Liver (tissue), 9 donors: ENCODE results near the gene SEH1L. TPM values are rescaled to one million over a fixed set of nuclear protein-coding genes. Genes with fewer than 3 reads are reported as not detected.

Experiments used
- DNase-seq: peaks from one replicate; pipeline ENCODE4 v3.0.0-alpha.2; 2017; ENCODE audit warnings: low spot score
- H3K27ac ChIP-seq, 2 donors: one replicate each; pipeline ENCODE4 v1.7.0; 2013; ENCODE audit warnings: inconsistent platforms in 2 of 2, low read length in 2 of 2, control low read depth in 1 of 2, low read depth in 1 of 2, mild to moderate bottlenecking in 1 of 2
- H3K27me3 ChIP-seq, 4 donors: one replicate each; pipeline versions ENCODE4 v1.6.1 to v1.7.0; 2013; ENCODE audit warnings: low read length in 3 of 4, inconsistent platforms in 1 of 4, mild to moderate bottlenecking in 1 of 4, moderate library complexity in 1 of 4; ENCODE audit not compliant: control insufficient read depth in 4 of 4, insufficient read depth in 4 of 4
- H3K36me3 ChIP-seq, 4 donors: one replicate each; pipeline versions ENCODE4 v1.6.1 to v1.7.0; 2013; ENCODE audit warnings: low read length in 3 of 4, mild to moderate bottlenecking in 3 of 4, low read depth in 1 of 4, moderate library complexity in 1 of 4; ENCODE audit not compliant: control insufficient read depth in 4 of 4, insufficient read depth in 3 of 4
- H3K4me1 ChIP-seq, 4 donors: one replicate each; pipeline versions ENCODE4 v1.6.1 to v1.7.0; 2013; ENCODE audit warnings: low read length in 3 of 4, mild to moderate bottlenecking in 3 of 4, moderate library complexity in 1 of 4; ENCODE audit not compliant: control insufficient read depth in 4 of 4, insufficient read depth in 4 of 4
- H3K4me3 ChIP-seq, 3 donors: one replicate each; pipeline versions ENCODE4 v1.6.1 to v1.7.0; 2013; ENCODE audit warnings: low read length in 3 of 3, control low read depth in 1 of 3, low read depth in 1 of 3, mild to moderate bottlenecking in 1 of 3
- H3K9ac ChIP-seq, 2 donors: one replicate each; pipeline ENCODE4 v1.7.0; 2013; ENCODE audit warnings: low read length in 2 of 2, mild to moderate bottlenecking in 2 of 2, moderate library complexity in 2 of 2, control low read depth in 1 of 2, low read depth in 1 of 2
- H3K9me3 ChIP-seq, 4 donors: one replicate each; pipeline versions ENCODE4 v1.6.1 to v1.7.0; 2013; ENCODE audit warnings: low read length in 3 of 4; ENCODE audit not compliant: control insufficient read depth in 4 of 4
- EGR1 ChIP-seq, 2 donors: IDR thresholded peaks; 2 replicates each; pipeline ENCODE4 v1.6.1; 2016 to 2018; ENCODE audit warnings: antibody characterized with exemption in 2 of 2, low read depth in 2 of 2
- FOXA1 ChIP-seq: IDR thresholded peaks from 2 replicates; pipeline ENCODE4 v1.6.1; 2016; ENCODE audit warnings: antibody characterized with exemption
- FOXA2 ChIP-seq: IDR thresholded peaks from 2 replicates; pipeline ENCODE4 v1.6.1; 2016; ENCODE audit warnings: antibody characterized with exemption
- GABPA ChIP-seq, 2 donors: IDR thresholded peaks in 1 of 2; conservative IDR thresholded peaks in 1 of 2; 2 replicates each; pipeline ENCODE4 v1.6.1; 2016; ENCODE audit warnings: antibody characterized with exemption in 2 of 2, mild to moderate bottlenecking in 1 of 2, moderate library complexity in 1 of 2
- HNF4A ChIP-seq, 2 donors: conservative IDR thresholded peaks; 2 replicates each; pipeline ENCODE4 v1.6.1; 2016; ENCODE audit warnings: antibody characterized with exemption in 2 of 2, mild to moderate bottlenecking in 2 of 2
- HNF4G ChIP-seq: IDR thresholded peaks from 2 replicates; pipeline ENCODE4 v1.6.1; 2016; ENCODE audit warnings: antibody characterized with exemption
- JUND ChIP-seq, 2 donors: IDR thresholded peaks; 2 replicates each; pipeline ENCODE4 v1.6.1; 2016; ENCODE audit warnings: antibody characterized with exemption in 2 of 2
- RAD21 ChIP-seq, 2 donors: IDR thresholded peaks; 2 replicates each; pipeline ENCODE4 v1.6.1; 2016; ENCODE audit warnings: antibody characterized with exemption in 2 of 2, mild to moderate bottlenecking in 2 of 2
- RXRA ChIP-seq, 2 donors: IDR thresholded peaks; 2 replicates each; pipeline ENCODE4 v1.6.1; 2017 to 2018; ENCODE audit warnings: antibody characterized with exemption in 2 of 2, mild to moderate bottlenecking in 1 of 2
- TAF1 ChIP-seq: conservative IDR thresholded peaks from 2 replicates; pipeline ENCODE4 v1.6.1; 2016; ENCODE audit warnings: antibody characterized with exemption, mild to moderate bottlenecking
- YY1 ChIP-seq: IDR thresholded peaks from 2 replicates; pipeline ENCODE4 v1.6.1; 2016; ENCODE audit warnings: antibody characterized with exemption, mild to moderate bottlenecking
- WGBS: extraction: QIAGEN DNeasy Blood & Tissue Kit; methylation state at CpG from one replicate; pipeline ENCODE4 v1.1.7; 2013; 5-methylcytosine and 5-hydroxymethylcytosine counted together
- polyA plus RNA-seq, 2 donors: library from polyadenylated mRNA; stranded (reverse) in 1 of 2; unstranded in 1 of 2; fragments of 200-250 nt in 1 of 2; fragments of >200 nt in 1 of 2; fragmentation: Nextera tagmentation in 1 of 2; extraction: Ambion mirVana in 1 of 2; gene quantifications; one replicate each; pipeline versions ENCODE4 v1.2.1 to v1.2.3, GENCODE V29; 2013 to 2015
- total RNA-seq, 2 donors: library from RNA; depleted of rRNA; stranded (reverse); fragments of >200 nt; gene quantifications; one replicate each; pipeline ENCODE4 v1.2.3, GENCODE V29; 2014
- TF ChIP-seq, protein P1 (sequence below): IDR thresholded peaks from 2 replicates; pipeline ENCODE4 v1.6.1; 2016; ENCODE audit warnings: antibody characterized with exemption
- TF ChIP-seq, protein P2 (sequence below): fragments of 150-350 bp; IDR thresholded peaks from 2 replicates; pipeline ENCODE4 v1.5.1; 2017; ENCODE audit warnings: improper control_type of control experiment, low read depth, low read length; ENCODE audit not compliant: missing input control
- TF ChIP-seq, protein P3 (sequence below): IDR thresholded peaks from 2 replicates; pipeline ENCODE4 v1.6.1; 2016; ENCODE audit warnings: antibody characterized with exemption
- TF ChIP-seq, protein P4 (sequence below): IDR thresholded peaks from 2 replicates; pipeline ENCODE4 v1.6.1; 2016; ENCODE audit warnings: antibody characterized with exemption
- TF ChIP-seq, protein P5 (sequence below): IDR thresholded peaks from 2 replicates; pipeline ENCODE4 v1.6.1; 2016; ENCODE audit warnings: antibody characterized with exemption, mild to moderate bottlenecking
- donor health status: healthy.
- donor health status: healthy.
- donor health status: healthy.
- donor health status: healthy.
- donor health status: healthy.

SEH1L gene
- total and polyA plus RNA-seq, 4 donors: 12.2 to 28.5 (median 16.8) TPM

DNA sequence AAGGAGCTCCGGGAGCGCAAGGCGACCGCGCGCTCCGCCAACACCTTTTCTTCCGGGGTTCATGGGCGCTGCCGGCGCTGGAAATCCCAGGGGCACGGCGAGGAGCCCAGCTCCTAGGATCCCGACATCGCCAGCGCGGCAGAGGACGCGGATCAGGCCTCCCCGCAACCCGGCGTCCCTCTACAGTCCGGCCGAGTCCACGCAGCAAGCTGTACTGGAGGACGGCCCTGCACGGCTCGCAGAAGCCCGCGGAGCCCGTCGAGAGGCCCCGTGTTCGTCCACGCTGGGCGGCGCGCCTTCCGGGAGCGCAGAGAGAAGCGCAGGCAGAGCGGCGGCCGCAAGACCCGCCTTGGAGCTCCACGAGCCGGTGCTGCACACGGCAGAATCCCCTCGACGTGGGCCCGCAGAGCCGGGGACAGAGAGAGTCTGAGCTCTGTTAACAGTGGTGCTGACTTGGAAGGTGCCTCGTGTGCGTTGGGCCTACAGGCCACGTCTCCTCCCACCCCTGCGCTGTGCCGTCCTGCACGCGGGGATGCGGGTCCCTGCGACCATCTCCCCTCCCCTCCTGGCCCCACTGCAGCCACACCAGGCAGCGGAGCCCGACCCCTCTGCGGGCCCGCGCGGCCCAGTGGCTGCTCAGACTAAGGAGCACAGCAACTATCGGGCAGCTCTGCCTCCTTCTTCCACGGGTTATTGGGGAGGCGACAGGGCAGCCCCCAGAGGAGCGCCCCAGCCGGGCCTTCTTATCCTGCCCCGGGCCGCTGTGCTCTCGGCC lies 35.7 kb upstream of the SEH1L start:
- TF ChIP-seq TAF1: no peak
- no peak for TF ChIP-seq FOXA2
- TF ChIP-seq, protein P1, sequence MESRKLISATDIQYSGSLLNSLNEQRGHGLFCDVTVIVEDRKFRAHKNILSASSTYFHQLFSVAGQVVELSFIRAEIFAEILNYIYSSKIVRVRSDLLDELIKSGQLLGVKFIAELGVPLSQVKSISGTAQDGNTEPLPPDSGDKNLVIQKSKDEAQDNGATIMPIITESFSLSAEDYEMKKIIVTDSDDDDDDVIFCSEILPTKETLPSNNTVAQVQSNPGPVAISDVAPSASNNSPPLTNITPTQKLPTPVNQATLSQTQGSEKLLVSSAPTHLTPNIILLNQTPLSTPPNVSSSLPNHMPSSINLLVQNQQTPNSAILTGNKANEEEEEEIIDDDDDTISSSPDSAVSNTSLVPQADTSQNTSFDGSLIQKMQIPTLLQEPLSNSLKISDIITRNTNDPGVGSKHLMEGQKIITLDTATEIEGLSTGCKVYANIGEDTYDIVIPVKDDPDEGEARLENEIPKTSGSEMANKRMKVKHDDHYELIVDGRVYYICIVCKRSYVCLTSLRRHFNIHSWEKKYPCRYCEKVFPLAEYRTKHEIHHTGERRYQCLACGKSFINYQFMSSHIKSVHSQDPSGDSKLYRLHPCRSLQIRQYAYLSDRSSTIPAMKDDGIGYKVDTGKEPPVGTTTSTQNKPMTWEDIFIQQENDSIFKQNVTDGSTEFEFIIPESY: no peak
- TF ChIP-seq JUND (IDR thresholded peaks at IDR 0.05): no peak
- TF ChIP-seq GABPA (IDR thresholded peaks at IDR 0.05 in 1 of 2, conservative IDR thresholded peaks at IDR 0.05 in 1 of 2): no peak
- TF ChIP-seq, protein P2, sequence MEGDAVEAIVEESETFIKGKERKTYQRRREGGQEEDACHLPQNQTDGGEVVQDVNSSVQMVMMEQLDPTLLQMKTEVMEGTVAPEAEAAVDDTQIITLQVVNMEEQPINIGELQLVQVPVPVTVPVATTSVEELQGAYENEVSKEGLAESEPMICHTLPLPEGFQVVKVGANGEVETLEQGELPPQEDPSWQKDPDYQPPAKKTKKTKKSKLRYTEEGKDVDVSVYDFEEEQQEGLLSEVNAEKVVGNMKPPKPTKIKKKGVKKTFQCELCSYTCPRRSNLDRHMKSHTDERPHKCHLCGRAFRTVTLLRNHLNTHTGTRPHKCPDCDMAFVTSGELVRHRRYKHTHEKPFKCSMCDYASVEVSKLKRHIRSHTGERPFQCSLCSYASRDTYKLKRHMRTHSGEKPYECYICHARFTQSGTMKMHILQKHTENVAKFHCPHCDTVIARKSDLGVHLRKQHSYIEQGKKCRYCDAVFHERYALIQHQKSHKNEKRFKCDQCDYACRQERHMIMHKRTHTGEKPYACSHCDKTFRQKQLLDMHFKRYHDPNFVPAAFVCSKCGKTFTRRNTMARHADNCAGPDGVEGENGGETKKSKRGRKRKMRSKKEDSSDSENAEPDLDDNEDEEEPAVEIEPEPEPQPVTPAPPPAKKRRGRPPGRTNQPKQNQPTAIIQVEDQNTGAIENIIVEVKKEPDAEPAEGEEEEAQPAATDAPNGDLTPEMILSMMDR: no peak
- TF ChIP-seq YY1: no peak
- TF ChIP-seq, protein P3, sequence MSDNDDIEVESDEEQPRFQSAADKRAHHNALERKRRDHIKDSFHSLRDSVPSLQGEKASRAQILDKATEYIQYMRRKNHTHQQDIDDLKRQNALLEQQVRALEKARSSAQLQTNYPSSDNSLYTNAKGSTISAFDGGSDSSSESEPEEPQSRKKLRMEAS: no peak
- TF ChIP-seq RAD21 (IDR thresholded peaks at IDR 0.05): no peak
- TF ChIP-seq, protein P4, sequence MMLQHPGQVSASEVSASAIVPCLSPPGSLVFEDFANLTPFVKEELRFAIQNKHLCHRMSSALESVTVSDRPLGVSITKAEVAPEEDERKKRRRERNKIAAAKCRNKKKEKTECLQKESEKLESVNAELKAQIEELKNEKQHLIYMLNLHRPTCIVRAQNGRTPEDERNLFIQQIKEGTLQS: no peak
- no peak for TF ChIP-seq EGR1 (IDR thresholded peaks at IDR 0.05; ENCODE audit: low read depth in 2 of 2)
- no peak for TF ChIP-seq HNF4G
- no peak for TF ChIP-seq RXRA (IDR thresholded peaks at IDR 0.05)
- H3K4me1 ChIP-seq: peaks cover 0 to 11% (median 3%) of the 10 kb centered on the region in 4 donors

DNA sequence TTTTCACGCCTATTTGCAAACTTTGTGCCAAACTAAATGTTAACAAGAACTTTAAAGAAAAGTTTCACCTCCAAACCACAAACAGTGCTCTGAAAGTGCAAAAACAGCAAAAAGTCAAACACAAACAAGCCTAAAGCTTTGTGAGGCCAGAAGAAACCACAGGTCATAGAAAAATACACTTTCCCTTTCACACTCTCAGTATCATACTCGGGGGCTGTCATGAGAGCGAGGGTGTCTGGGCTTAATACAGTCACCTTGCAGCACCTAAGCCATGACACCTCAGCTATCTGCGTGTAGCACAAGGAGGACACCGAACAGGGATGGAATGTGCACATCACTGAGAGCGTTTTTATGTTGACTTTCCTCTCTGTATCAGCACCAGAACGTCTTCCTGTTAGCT lies 26.6 kb upstream of the SEH1L start:
- Histone ChIP-seq H3K9ac (no peak overlapping the region), H3K27ac (no peak overlapping the region), H3K9me3 (no peaks in the 10 kb centered on the region), H3K27me3 (no peaks in the 10 kb centered on the region), H3K36me3 (no peaks in the 10 kb centered on the region), H3K4me3 (no peak overlapping the region), H3K4me1 (no peaks in the 10 kb centered on the region)
- 53% methylated on average over 7 of the region's 7 CpGs for WGBS
- DNase-seq: no peak
- TF ChIP-seq, protein P1: no peak
- no peak for TF ChIP-seq FOXA1
- TF ChIP-seq, protein P5, sequence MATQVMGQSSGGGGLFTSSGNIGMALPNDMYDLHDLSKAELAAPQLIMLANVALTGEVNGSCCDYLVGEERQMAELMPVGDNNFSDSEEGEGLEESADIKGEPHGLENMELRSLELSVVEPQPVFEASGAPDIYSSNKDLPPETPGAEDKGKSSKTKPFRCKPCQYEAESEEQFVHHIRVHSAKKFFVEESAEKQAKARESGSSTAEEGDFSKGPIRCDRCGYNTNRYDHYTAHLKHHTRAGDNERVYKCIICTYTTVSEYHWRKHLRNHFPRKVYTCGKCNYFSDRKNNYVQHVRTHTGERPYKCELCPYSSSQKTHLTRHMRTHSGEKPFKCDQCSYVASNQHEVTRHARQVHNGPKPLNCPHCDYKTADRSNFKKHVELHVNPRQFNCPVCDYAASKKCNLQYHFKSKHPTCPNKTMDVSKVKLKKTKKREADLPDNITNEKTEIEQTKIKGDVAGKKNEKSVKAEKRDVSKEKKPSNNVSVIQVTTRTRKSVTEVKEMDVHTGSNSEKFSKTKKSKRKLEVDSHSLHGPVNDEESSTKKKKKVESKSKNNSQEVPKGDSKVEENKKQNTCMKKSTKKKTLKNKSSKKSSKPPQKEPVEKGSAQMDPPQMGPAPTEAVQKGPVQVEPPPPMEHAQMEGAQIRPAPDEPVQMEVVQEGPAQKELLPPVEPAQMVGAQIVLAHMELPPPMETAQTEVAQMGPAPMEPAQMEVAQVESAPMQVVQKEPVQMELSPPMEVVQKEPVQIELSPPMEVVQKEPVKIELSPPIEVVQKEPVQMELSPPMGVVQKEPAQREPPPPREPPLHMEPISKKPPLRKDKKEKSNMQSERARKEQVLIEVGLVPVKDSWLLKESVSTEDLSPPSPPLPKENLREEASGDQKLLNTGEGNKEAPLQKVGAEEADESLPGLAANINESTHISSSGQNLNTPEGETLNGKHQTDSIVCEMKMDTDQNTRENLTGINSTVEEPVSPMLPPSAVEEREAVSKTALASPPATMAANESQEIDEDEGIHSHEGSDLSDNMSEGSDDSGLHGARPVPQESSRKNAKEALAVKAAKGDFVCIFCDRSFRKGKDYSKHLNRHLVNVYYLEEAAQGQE: no peak
- no peak for TF ChIP-seq HNF4A (conservative IDR thresholded peaks at IDR 0.05)
- TF ChIP-seq, protein P3: no peak
- TF ChIP-seq YY1: no peak
- TF ChIP-seq FOXA2: no peak

More for the DNA sequence above, 35.7 kb upstream of the SEH1L start:
- 44% methylated on average over 75 of the region's 75 CpGs for WGBS
- H3K9ac ChIP-seq: no peak overlapping the region
- no peak overlapping the region for H3K27ac ChIP-seq
- peak overlapping the region in 1 of 3 donors; percentile 23 for H3K4me3 ChIP-seq
- H3K9me3 ChIP-seq: peaks cover 0 to 4% (median 0%) of the 10 kb centered on the region in 4 donors
- peaks cover 0 to 3% (median 0%) of the 10 kb centered on the region in 4 donors for H3K27me3 ChIP-seq
- no peak for DNase-seq
- H3K36me3 ChIP-seq: no peaks in the 10 kb centered on the region
